IPS DF 6.9 (cell line): ENCODE results near the gene SCNN1A.

ENCODE experiments used
- DNase-seq: peaks from one replicate; pipeline ENCODE4 v3.0.0-alpha.2; 2013; ENCODE audit warnings: low read depth, low spot score
- H3K27ac ChIP-seq: one replicate; pipeline ENCODE4 v1.5.1; 2013; ENCODE audit warnings: low read length, control low read depth
- H3K27me3 ChIP-seq: 2 replicates; pipeline ENCODE4 v1.6.1; 2013; ENCODE audit warnings: mild to moderate bottlenecking, low read length; ENCODE audit not compliant: control insufficient read depth, insufficient read depth
- H3K36me3 ChIP-seq: 2 replicates; pipeline ENCODE4 v1.6.1; 2013; ENCODE audit warnings: low read length; ENCODE audit not compliant: control insufficient read depth, insufficient read depth
- H3K4me1 ChIP-seq: 2 replicates; pipeline ENCODE4 v1.6.1; 2013; ENCODE audit warnings: low read length; ENCODE audit not compliant: control insufficient read depth, insufficient read depth
- H3K4me3 ChIP-seq: 2 replicates; pipeline ENCODE4 v1.5.1; 2013; ENCODE audit warnings: mild to moderate bottlenecking, low read length
- H3K9me3 ChIP-seq: 2 replicates; pipeline ENCODE4 v1.6.1; 2013; ENCODE audit warnings: low read length, inconsistent platforms; ENCODE audit not compliant: control insufficient read depth, insufficient read depth
- WGBS: extraction: QIAGEN DNeasy Blood & Tissue Kit; methylation state at CpG from one replicate; pipeline ENCODE4 v1.1.7; 2013; ENCODE audit warnings: mixed read lengths, missing lambda C conversion rate; ENCODE audit not compliant: insufficient read length, insufficient coverage; 5-methylcytosine and 5-hydroxymethylcytosine counted together

Gene SCNN1A

GRCh38 chr12:6330999-6331714, 44.2 kb downstream of the SCNN1A start:
- Histone ChIP-seq H3K4me3 (no peak overlapping the region), H3K4me1 (peaks cover 8% of the 10 kb centered on the region), H3K36me3 (peaks cover 28% of the 10 kb centered on the region), H3K27me3 (no peaks in the 10 kb centered on the region), H3K9me3 (no peaks in the 10 kb centered on the region), H3K27ac (no peak overlapping the region)
- DNase-seq: no peak
- no CpG with 5 or more reads among the region's 4 CpGs for WGBS

GRCh38 chr12:6330192-6330591, 45.2 kb downstream of the SCNN1A start:
- DNase-seq: no peak
- H3K4me1 ChIP-seq: peaks cover 4% of the 10 kb centered on the region
- H3K9me3 ChIP-seq: no peaks in the 10 kb centered on the region
- H3K27ac ChIP-seq: no peak overlapping the region
- H3K27me3 ChIP-seq: no peaks in the 10 kb centered on the region
- no CpG with 5 or more reads among the region's 5 CpGs for WGBS
- H3K4me3 ChIP-seq: no peak overlapping the region
- peaks cover 28% of the 10 kb centered on the region for H3K36me3 ChIP-seq

- WGBS: no CpG with 5 or more reads among the region's 15 CpGs
- Histone ChIP-seq H3K4me3 (no peak overlapping the region), H3K27me3 (no peaks in the 10 kb centered on the region)
These were observed 45.7 kb downstream of the SCNN1A start for GRCh38 chr12:6329703-6330064.

GRCh38 chr12:6328945-6329702, 46.2 kb downstream of the SCNN1A start:
- DNase-seq: no peak
- H3K36me3 ChIP-seq: peaks cover 28% of the 10 kb centered on the region
- H3K4me1 ChIP-seq: peaks cover 13% of the 10 kb centered on the region
- WGBS: no CpG with 5 or more reads among the region's 75 CpGs
- no peaks in the 10 kb centered on the region for H3K9me3 ChIP-seq
- H3K27me3 ChIP-seq: no peaks in the 10 kb centered on the region
- H3K4me3 ChIP-seq: no peak overlapping the region
- H3K27ac ChIP-seq: no peak overlapping the region

More at GRCh38 chr12:6329703-6330064, 45.7 kb downstream of the SCNN1A start:
- H3K9me3 ChIP-seq: no peaks in the 10 kb centered on the region
- peaks cover 28% of the 10 kb centered on the region for H3K36me3 ChIP-seq
- no peak overlapping the region for H3K27ac ChIP-seq
- peaks cover 8% of the 10 kb centered on the region for H3K4me1 ChIP-seq
- no peak for DNase-seq

- Histone ChIP-seq H3K27me3 (no peaks in the 10 kb centered on the region), H3K27ac (no peak overlapping the region), H3K4me3 (no peak overlapping the region), H3K36me3 (peaks cover 22% of the 10 kb centered on the region), H3K9me3 (no peaks in the 10 kb centered on the region), H3K4me1 (peaks cover 17% of the 10 kb centered on the region)
- DNase-seq: no peak
- no CpG with 5 or more reads among the region's 10 CpGs for WGBS
These were observed 47.2 kb downstream of the SCNN1A start for GRCh38 chr12:6328045-6328779.

GRCh38 chr12:6327229-6328041, 47.9 kb downstream of the SCNN1A start:
- Histone ChIP-seq H3K27ac (no peak overlapping the region), H3K4me1 (peaks cover 19% of the 10 kb centered on the region), H3K27me3 (no peaks in the 10 kb centered on the region), H3K9me3 (no peaks in the 10 kb centered on the region), H3K36me3 (peaks cover 16% of the 10 kb centered on the region), H3K4me3 (no peak overlapping the region)
- WGBS: no CpG with 5 or more reads among the region's 33 CpGs
- DNase-seq: no peak

GRCh38 chr12:6326316-6327228, 48.8 kb downstream of the SCNN1A start:
- Histone ChIP-seq H3K27ac (no peak overlapping the region), H3K27me3 (no peaks in the 10 kb centered on the region), H3K9me3 (no peaks in the 10 kb centered on the region), H3K36me3 (peaks cover 16% of the 10 kb centered on the region), H3K4me3 (no peak overlapping the region), H3K4me1 (peaks cover 24% of the 10 kb centered on the region)
- no peak for DNase-seq
- no CpG with 5 or more reads among the region's 21 CpGs for WGBS

- Histone ChIP-seq H3K4me1 (peaks cover 24% of the 10 kb centered on the region), H3K4me3 (no peak overlapping the region), H3K36me3 (peaks cover 16% of the 10 kb centered on the region), H3K27me3 (no peaks in the 10 kb centered on the region), H3K27ac (no peak overlapping the region), H3K9me3 (no peaks in the 10 kb centered on the region)
- DNase-seq: no peak
- WGBS: no CpG with 5 or more reads among the region's 6 CpGs
These were observed 50.2 kb downstream of the SCNN1A start for GRCh38 chr12:6324936-6325750.
